Karpas-422 (cell line): ENCODE measurements around the gene MRGPRF. TPM values are rescaled to one million over a fixed set of nuclear protein-coding genes. Genes with fewer than 3 reads are reported as not detected.

Experiments
- DNase-seq: peaks from one replicate; pipeline ENCODE4 v3.0.0-alpha.2; 2015
- H2AFZ ChIP-seq: fragments of 200-600 bp; sonication (generic); 2 replicates; pipeline ENCODE4 v1.6.1; 2014; ENCODE audit warnings: antibody characterized with exemption, low read length, mixed read lengths
- H3K27ac ChIP-seq: fragments of 200-600 bp; sonication (generic); 2 replicates; pipeline ENCODE4 v1.5.1; 2014; ENCODE audit warnings: mild to moderate bottlenecking, low read length, moderate library complexity
- H3K27me3 ChIP-seq: fragments of 200-600 bp; sonication (generic); 2 replicates; pipeline ENCODE4 v1.6.1; 2014; ENCODE audit warnings: low read length, mixed read lengths
- H3K36me3 ChIP-seq: fragments of 200-600 bp; sonication (generic); 2 replicates; pipeline ENCODE4 v1.6.1; 2014; ENCODE audit warnings: low read length, mixed read lengths; ENCODE audit not compliant: insufficient read depth
- H3K4me1 ChIP-seq: fragments of 200-600 bp; sonication (generic); 2 replicates; pipeline ENCODE4 v1.6.1; 2014; ENCODE audit warnings: mild to moderate bottlenecking, low read length, mixed read lengths
- H3K4me2 ChIP-seq: fragments of 200-600 bp; sonication (generic); 2 replicates; pipeline ENCODE4 v1.6.1; 2014; ENCODE audit warnings: low read length, low read depth, mild to moderate bottlenecking; ENCODE audit not compliant: poor library complexity, severe bottlenecking
- H3K4me3 ChIP-seq: fragments of 200-600 bp; sonication (generic); 2 replicates; pipeline ENCODE4 v1.5.1; 2014; ENCODE audit warnings: mild to moderate bottlenecking, antibody characterized with exemption, low read length, mixed read lengths
- H3K79me2 ChIP-seq: fragments of 200-600 bp; sonication (generic); 2 replicates; pipeline ENCODE4 v1.6.1; 2014; ENCODE audit warnings: mild to moderate bottlenecking, low read length, mixed read lengths
- H3K9ac ChIP-seq: fragments of 200-600 bp; sonication (generic); 2 replicates; pipeline ENCODE4 v1.6.0; 2014; ENCODE audit warnings: low read length
- H3K9me2 ChIP-seq: fragments of 200-600 bp; sonication (generic), shearing (Covaris generic); replicated peaks from 2 replicates; pipeline ENCODE4 v1.6.0; 2014; ENCODE audit warnings: mild to moderate bottlenecking, low read length, moderate library complexity; ENCODE audit not compliant: insufficient read depth
- H3K9me3 ChIP-seq: fragments of 300-700, 200-600 bp; sonication (generic); 2 replicates; pipeline ENCODE4 v1.6.1; 2014; ENCODE audit warnings: low read length, mixed read lengths
- H4K20me1 ChIP-seq: fragments of 200-600 bp; sonication (generic); 2 replicates; pipeline ENCODE4 v1.6.1; 2014; ENCODE audit warnings: mild to moderate bottlenecking, antibody characterized with exemption, low read length, low read depth; ENCODE audit not compliant: insufficient read depth
- total RNA-seq: library from RNA; depleted of rRNA; stranded (reverse); fragments of >200 nt; shearing (Covaris generic); gene quantifications from 2 replicates; pipeline ENCODE4 v1.2.3, GENCODE V29; 2014; ENCODE audit warnings: low replicate concordance

Gene MRGPRF
- total RNA-seq, 1 experiment from 2014 or later = not detected

DNA sequence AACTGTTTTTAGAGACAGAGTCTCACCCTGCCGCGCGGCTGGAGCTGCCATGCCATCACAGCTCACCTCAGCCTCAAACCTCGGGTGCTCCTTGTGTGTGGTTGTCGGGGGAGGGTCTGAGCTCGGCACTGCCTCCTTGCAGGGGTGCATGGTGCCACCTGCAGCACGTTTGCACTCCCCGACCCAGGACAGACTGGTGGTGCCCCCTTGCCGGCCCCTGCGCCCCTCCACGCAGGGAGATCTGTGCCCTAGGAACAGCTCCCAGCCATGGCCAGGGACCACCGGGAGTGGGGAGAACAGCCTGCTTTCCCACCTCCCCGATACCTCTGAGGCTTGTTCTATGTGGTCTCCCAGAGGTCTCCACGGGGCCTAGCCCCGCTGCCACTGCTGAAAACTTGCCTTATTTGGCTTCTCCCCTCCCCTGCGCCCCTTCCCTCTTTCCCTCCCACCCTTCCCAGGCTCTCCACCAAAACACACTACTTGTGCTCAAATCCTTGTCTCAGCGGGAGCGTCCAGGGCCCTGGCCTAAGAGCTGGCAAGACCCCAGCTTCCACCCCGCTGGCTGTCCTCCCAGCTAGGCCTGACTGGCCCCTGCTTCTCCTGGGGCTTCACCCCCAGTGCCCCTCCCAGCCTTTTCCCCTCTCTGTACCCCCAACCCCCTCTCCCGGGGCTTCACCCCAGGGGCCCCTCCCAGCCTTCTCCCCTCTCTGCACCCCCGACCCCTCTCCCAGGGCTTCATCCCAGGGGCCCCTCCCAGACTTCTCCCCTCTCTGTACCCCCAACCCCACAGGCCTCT lies 22.3 kb upstream of the MRGPRF start:
- H3K27ac ChIP-seq = no peak overlapping the region
- no peaks in the 10 kb centered on the region for H3K4me1 ChIP-seq
- no peaks in the 10 kb centered on the region for H4K20me1 ChIP-seq
- no peaks in the 10 kb centered on the region for H3K36me3 ChIP-seq
- DNase-seq = no peak
- no peaks in the 10 kb centered on the region for H3K9me3 ChIP-seq
- no peak overlapping the region for H3K9ac ChIP-seq
- no peaks in the 10 kb centered on the region for H3K79me2 ChIP-seq
- H3K4me2 ChIP-seq = no peak overlapping the region
- H3K27me3 ChIP-seq = no peaks in the 10 kb centered on the region
- H3K9me2 ChIP-seq = no peaks in the 10 kb centered on the region
- no peak overlapping the region for H3K4me3 ChIP-seq
- no peak overlapping the region for H2AFZ ChIP-seq

DNA sequence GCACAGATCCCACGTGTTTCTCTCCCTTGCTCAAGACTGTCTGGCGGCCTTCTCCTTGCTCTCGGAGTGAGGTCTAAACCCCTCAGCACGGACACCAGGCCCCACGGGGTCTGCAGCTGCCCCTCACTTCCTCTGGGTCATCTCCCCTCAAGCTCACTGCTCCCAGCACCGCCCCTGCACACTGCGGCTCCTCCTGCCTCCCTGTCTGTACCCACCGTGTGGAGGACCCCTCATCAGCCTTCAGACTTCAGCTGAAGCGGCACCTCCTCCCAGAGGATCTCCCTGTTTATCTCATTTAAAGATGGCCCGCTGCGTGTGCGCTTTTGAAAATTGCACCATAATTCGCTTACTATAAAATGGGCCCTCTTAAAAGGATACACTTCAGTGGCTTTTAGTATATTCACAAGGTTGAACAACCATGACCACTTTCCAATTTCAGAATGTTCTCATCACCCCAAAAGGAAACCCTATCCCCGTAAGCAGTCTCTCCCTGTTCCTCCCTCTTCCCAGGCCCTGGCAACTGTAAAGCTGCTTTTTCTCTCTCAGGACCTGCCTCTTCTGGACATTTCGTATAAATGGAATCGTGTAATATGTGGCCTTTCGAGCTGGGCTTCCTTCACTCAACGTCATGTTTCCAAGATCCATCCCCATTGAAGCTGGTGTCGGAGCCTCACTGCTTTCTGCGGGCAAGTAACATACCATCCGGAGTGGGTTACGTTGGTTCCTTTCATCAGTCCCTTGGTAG lies 21.2 kb upstream of the MRGPRF start:
- no peaks in the 10 kb centered on the region for H3K27me3 ChIP-seq
- H4K20me1 ChIP-seq = no peaks in the 10 kb centered on the region
- no peak overlapping the region for H3K9ac ChIP-seq
- no peaks in the 10 kb centered on the region for H3K79me2 ChIP-seq
- H3K4me1 ChIP-seq = no peaks in the 10 kb centered on the region
- H3K4me2 ChIP-seq = no peak overlapping the region
- no peaks in the 10 kb centered on the region for H3K9me3 ChIP-seq
- no peaks in the 10 kb centered on the region for H3K36me3 ChIP-seq
- H3K9me2 ChIP-seq = no peaks in the 10 kb centered on the region
- H3K27ac ChIP-seq = no peak overlapping the region
- no peak overlapping the region for H2AFZ ChIP-seq
- no peak for DNase-seq
- no peak overlapping the region for H3K4me3 ChIP-seq

DNA sequence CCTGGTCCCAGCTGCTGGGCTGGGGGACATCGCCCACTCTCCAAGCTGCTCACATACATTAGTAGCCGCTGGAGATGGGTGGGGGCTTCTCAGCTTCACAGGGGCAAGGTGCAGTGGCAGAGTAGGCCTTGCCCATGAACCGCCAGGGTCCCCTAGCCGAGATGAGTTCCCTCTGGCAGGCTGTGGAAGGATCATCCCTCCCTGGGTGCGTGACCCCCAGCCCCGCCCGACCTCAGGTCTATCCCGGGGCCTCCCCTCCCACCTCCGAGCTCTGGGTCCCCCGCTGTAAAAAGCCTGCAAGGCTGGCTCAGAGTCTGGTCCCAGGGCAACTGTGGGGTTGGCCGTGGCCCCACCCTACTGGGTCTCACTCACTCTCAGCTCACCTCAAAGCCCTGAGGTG lies 20.4 kb upstream of the MRGPRF start:
- Histone ChIP-seq H3K9me3 (no peaks in the 10 kb centered on the region), H3K79me2 (no peaks in the 10 kb centered on the region), H4K20me1 (no peaks in the 10 kb centered on the region), H3K4me2 (no peak overlapping the region), H3K9ac (no peak overlapping the region), H3K27ac (no peak overlapping the region), H3K4me1 (no peaks in the 10 kb centered on the region), H2AFZ (no peak overlapping the region), H3K36me3 (no peaks in the 10 kb centered on the region), H3K27me3 (no peaks in the 10 kb centered on the region), H3K9me2 (no peaks in the 10 kb centered on the region), H3K4me3 (no peak overlapping the region)
- DNase-seq = no peak

DNA sequence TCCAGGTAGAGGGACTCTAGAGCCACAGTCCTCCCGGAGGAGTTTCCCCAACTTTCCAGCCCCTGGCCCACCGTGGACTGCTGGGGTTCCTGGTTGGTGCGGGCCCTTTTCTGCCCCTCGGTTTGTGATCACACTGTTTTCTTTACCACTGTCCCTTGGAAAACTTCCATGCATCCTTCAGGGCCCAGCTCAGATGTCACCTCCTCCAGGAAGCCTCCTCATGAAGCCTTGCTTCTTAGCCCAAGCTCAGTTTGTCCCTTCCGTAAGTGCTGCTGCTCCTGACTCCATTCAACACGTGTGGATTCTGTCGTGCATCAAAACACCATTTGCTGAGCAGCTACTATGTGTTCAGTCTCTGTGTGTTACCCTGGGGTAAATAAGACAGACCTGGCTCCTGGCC lies 19.8 kb upstream of the MRGPRF start:
- H3K4me1 ChIP-seq = no peaks in the 10 kb centered on the region
- no peaks in the 10 kb centered on the region for H3K36me3 ChIP-seq
- H3K9me2 ChIP-seq = no peaks in the 10 kb centered on the region
- H3K4me2 ChIP-seq = no peak overlapping the region
- no peak overlapping the region for H3K27ac ChIP-seq
- no peak overlapping the region for H3K9ac ChIP-seq
- no peak overlapping the region for H3K4me3 ChIP-seq
- H3K27me3 ChIP-seq = no peaks in the 10 kb centered on the region
- H3K9me3 ChIP-seq = no peaks in the 10 kb centered on the region
- no peaks in the 10 kb centered on the region for H4K20me1 ChIP-seq
- no peak overlapping the region for H2AFZ ChIP-seq
- no peak for DNase-seq
- H3K79me2 ChIP-seq = no peaks in the 10 kb centered on the region

DNA sequence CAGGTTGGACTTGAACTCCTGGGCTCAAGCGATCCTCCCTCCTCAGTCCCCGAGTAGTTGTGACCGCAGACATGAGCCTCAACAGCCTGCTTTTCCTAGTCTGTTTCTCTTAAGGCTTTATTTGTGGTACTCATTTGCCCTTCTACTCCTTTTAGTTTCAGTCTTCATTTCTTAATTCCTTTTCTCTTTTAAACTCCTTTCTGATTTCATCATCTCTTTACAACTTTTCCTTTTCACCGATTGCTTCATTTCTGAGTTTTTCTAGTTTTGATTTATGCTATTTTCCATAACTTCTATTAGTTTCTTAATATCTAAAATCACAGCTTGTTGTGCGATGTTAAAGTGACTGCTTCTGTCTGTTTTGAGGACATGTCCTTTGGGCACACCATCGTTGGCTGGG lies 17.3 kb upstream of the MRGPRF start:
- no peak for DNase-seq
- Histone ChIP-seq H3K36me3 (no peaks in the 10 kb centered on the region), H3K79me2 (no peaks in the 10 kb centered on the region), H3K27ac (no peak overlapping the region), H3K4me3 (no peak overlapping the region), H3K4me2 (no peak overlapping the region), H3K4me1 (no peaks in the 10 kb centered on the region), H3K9me2 (no peaks in the 10 kb centered on the region), H2AFZ (no peak overlapping the region), H3K9me3 (no peaks in the 10 kb centered on the region), H3K9ac (no peak overlapping the region), H3K27me3 (no peaks in the 10 kb centered on the region), H4K20me1 (no peaks in the 10 kb centered on the region)

DNA sequence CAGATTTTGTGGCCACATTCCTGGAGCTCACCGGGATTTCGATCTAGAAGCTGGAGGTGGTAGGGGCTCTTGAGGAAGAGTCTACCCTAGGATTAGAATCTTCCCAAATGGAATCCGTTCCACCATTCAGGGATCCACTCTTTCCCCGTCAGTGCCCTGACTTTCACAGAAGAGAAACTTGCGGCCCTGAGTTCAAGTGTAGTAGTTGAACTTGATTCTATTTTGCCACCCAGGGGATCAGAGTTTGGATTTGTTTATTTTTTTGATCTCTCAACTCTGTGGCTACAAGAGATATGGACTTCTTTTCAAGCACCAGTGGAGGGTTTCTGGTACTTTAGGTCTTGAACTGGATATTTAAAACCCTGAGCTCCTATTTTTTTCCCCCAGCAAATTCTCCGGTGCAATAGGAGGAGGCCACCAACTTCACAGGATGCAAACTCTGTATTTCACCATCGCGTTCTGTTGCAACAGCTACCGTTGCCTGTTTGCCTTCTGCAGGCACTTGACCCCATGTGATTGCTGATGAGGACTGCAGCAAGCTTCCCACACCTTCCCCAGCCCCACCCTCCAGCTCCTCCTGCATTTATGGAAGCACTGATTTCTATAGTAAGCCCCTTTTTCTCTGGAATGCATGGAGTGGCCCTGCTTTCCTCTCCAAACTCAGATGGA lies 14.8 kb upstream of the MRGPRF start:
- H2AFZ ChIP-seq = no peak overlapping the region
- H3K27me3 ChIP-seq = no peaks in the 10 kb centered on the region
- H3K27ac ChIP-seq = no peak overlapping the region
- no peak overlapping the region for H3K4me3 ChIP-seq
- H3K36me3 ChIP-seq = no peaks in the 10 kb centered on the region
- H4K20me1 ChIP-seq = no peaks in the 10 kb centered on the region
- no peak for DNase-seq
- H3K9me3 ChIP-seq = no peaks in the 10 kb centered on the region
- no peak overlapping the region for H3K4me2 ChIP-seq
- no peak overlapping the region for H3K9ac ChIP-seq
- H3K9me2 ChIP-seq = no peaks in the 10 kb centered on the region
- no peaks in the 10 kb centered on the region for H3K79me2 ChIP-seq
- H3K4me1 ChIP-seq = no peaks in the 10 kb centered on the region

DNA sequence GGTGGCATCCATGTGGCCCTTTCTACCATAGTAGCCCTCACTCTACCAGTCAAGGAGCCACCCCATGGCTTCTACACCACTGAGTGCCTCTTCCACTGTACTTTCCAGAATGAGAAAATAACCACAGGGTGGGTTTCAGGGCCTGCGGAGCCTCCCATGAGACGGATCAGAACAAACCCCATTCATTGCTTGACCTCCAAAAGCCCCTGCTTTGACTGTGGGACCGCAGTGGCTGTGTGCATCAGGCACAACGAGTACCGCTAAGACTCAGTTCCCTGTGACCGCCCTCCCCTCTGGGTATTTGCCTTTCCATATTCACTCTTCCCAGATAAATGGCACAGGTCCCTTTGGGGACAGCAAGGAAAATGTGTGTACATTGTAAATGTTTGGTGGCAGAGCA lies 11.5 kb upstream of the MRGPRF start:
- Histone ChIP-seq H3K9ac (no peak overlapping the region), H3K27ac (no peak overlapping the region), H3K4me1 (no peaks in the 10 kb centered on the region), H3K79me2 (no peaks in the 10 kb centered on the region), H3K36me3 (no peaks in the 10 kb centered on the region), H3K27me3 (no peaks in the 10 kb centered on the region), H3K9me3 (no peaks in the 10 kb centered on the region), H3K4me3 (no peak overlapping the region), H4K20me1 (no peaks in the 10 kb centered on the region), H3K9me2 (no peaks in the 10 kb centered on the region), H3K4me2 (no peak overlapping the region), H2AFZ (no peak overlapping the region)
- DNase-seq = no peak

DNA sequence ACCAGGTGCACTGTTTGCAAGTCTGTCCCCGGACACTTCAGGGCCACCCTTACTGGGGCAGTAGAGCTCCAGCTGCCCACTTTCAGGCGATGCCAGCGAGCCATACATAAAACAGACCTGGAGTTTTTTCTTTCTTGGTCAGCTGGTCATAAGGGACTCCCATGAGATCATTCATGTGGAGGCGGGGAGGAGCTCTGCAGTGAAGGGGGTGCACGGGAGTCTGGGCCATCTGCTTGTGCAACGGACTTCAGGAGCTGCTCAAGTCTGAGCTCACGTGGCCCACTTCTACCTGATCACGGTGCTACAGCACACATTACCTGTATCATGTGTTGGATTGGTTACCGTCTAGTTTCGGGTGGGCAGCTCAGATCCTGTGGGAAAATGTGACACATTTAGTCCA lies 9.2 kb upstream of the MRGPRF start:
- Histone ChIP-seq H3K27ac (no peak overlapping the region), H3K9me3 (no peaks in the 10 kb centered on the region), H3K4me2 (no peak overlapping the region), H3K27me3 (no peaks in the 10 kb centered on the region), H3K4me3 (no peak overlapping the region), H3K79me2 (no peaks in the 10 kb centered on the region), H3K9me2 (no peaks in the 10 kb centered on the region), H3K36me3 (no peaks in the 10 kb centered on the region), H3K9ac (no peak overlapping the region), H3K4me1 (no peaks in the 10 kb centered on the region), H2AFZ (no peak overlapping the region), H4K20me1 (no peaks in the 10 kb centered on the region)
- DNase-seq = no peak
